NOMO-1 treated with dmso at 0.1 percent for 144 hours (cell line): ENCODE results near the gene TRIM49C.
"Not testable (repeated sequence)": the region's sequence is repeated elsewhere in the genome, so short reads cannot be mapped to it uniquely, and the experiment has no call there.

Experiments
- DNase-seq: peaks from one replicate; lab custom pipeline; 2025; ENCODE audit not compliant: unreplicated experiment; lab: John Stamatoyannopoulos, UW

Gene TRIM49C

DNA sequence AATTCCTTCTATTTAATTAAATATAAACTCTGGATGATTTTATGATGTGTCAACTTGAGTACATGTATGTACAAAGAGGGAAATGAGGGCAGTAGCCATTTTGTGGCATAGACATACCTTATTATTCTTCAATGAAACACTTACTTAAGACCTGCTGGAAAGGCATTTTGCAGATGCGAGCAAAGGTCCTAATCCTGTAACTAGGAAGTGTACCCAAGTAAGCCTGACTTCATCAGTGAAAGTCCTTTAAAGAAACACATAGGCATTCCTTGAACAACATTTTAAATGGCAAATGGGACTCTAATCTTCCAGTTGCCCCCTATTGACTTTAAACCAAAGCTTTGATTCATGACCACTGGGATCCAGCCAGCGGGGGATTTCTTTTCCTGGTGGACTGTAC lies at the start of gene TRIM49C:
Gene TRIM49C (plus strand): TSS at position 301 of the 400 bp plus-strand sequence. CDS start 4,106 bp downstream, outside the sequence.
- DNase-seq: not testable (repeated sequence)

DNA sequence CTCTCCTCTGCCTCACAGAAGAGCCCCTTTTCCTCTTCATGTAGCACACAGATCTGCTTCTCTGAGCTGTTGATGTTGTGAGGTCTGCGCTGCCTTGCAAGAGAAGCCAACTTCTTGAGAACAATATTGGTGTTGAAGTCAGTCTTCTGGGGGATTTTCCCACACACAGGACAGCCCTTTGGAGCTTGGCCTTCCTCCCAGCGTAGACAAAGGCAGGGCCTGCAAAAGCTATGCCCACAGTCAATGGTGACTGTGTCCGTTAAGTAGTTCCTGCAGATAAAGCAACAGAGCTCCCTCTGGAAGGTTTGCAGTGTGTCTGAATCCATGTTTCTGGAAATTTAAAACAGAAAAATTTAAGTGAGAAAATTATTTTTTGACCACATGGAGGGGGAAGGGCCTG lies 6.7 kb upstream of the TRIM49C start:
- not testable (repeated sequence) for DNase-seq

GRCh38 chr11:90051591-90052209 lies 20.8 kb downstream of the TRIM49C start:
- DNase-seq: not testable (repeated sequence)

- not testable (repeated sequence) for DNase-seq
These were observed 21.4 kb downstream of the TRIM49C start for GRCh38 chr11:90052311-90052710.

GRCh38 chr11:90053545-90053944 lies 22.6 kb downstream of the TRIM49C start:
- not testable (repeated sequence) for DNase-seq

GRCh38 chr11:90085650-90086049 lies 54.7 kb downstream of the TRIM49C start, which contains the start of gene UBTFL1:
UBTFL1 (plus strand) TSS chr11:90085950; CDS start chr11:90085950, 0 bp downstream.
- not testable (repeated sequence) for DNase-seq

DNA sequence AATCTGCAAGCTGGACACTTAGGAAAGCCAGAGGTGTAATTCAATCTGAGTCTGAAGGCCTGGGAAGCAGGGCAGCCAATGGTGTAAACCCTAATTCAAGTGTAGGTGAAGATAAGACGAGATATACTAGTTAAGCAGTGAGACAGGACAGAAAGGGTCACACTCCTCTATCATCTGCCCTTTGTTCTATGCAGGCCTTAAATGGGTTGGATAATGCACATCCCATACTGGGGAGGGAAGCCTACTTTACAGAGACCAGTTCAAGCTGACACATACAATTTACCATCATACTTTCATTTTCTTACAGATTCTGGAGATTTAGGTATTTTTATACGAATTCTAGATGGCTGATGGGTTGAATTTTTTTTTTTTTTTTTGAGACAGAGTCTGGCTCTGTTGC lies 57.8 kb downstream of the TRIM49C start:
- DNase-seq: not testable (repeated sequence)
